Activated CD4-positive, alpha-beta T cell treated with anti-CD3 and anti-CD28 coated beads, Interleukin-2, amount 50 U/mL, for 16 hours (primary cell): ENCODE measurements around the gene NT5C3B.

Source experiments
- DNase-seq: peaks from one replicate; pipeline ENCODE4 v3.0.0-alpha.2; 2020

The NT5C3B gene

GRCh38 chr17:41806685-41807445, 29.2 kb downstream of the NT5C3B start:
- DNase-seq, result no peak

GRCh38 chr17:41803049-41804020, 32.7 kb downstream of the NT5C3B start:
- DNase-seq, result no peak

- peak; percentile 72 for DNase-seq
Measured at GRCh38 chr17:41801374-41802271, 34.4 kb downstream of the NT5C3B start.

- no peak for DNase-seq
Measured at GRCh38 chr17:41800601-41801373, 35.2 kb downstream of the NT5C3B start.

- DNase-seq, result no peak
Measured at GRCh38 chr17:41799366-41799765, 36.7 kb downstream of the NT5C3B start.

GRCh38 chr17:41797377-41797776, 38.7 kb downstream of the NT5C3B start:
- no peak for DNase-seq

GRCh38 chr17:41796121-41796895, 39.7 kb downstream of the NT5C3B start:
- no peak for DNase-seq

- DNase-seq, result no peak
Measured at GRCh38 chr17:41794540-41794975, 41.5 kb downstream of the NT5C3B start.

GRCh38 chr17:41793784-41794539, 42.1 kb downstream of the NT5C3B start:
- no peak for DNase-seq

GRCh38 chr17:41792845-41793783, 42.9 kb downstream of the NT5C3B start:
- no peak for DNase-seq

GRCh38 chr17:41787021-41787418, 49.0 kb downstream of the NT5C3B start:
- DNase-seq, result no peak

- DNase-seq, result peak; percentile 91
Measured at GRCh38 chr17:41786227-41787020, 49.6 kb downstream of the NT5C3B start, which contains the start of gene JUP. JUP (minus strand) TSS chr17:41786711; CDS start chr17:41771854, 14,857 bp downstream.

- no peak for DNase-seq
Measured at GRCh38 chr17:41785859-41786226, 50.2 kb downstream of the NT5C3B start.

- no peak for DNase-seq
Measured at GRCh38 chr17:41785091-41785858, 50.8 kb downstream of the NT5C3B start.

GRCh38 chr17:41784207-41784744, 51.8 kb downstream of the NT5C3B start:
- DNase-seq, result peak; percentile 18

GRCh38 chr17:41782142-41782541, 53.9 kb downstream of the NT5C3B start:
- DNase-seq, result no peak
